ENCODE data around the gene PLCG2. TPM values are rescaled to one million over a fixed set of nuclear protein-coding genes. Genes with fewer than 3 reads are reported as not detected.

PLCG2 gene
- total RNA-seq, 1 experiment from 2014 or later: 6.0 TPM

DNA sequence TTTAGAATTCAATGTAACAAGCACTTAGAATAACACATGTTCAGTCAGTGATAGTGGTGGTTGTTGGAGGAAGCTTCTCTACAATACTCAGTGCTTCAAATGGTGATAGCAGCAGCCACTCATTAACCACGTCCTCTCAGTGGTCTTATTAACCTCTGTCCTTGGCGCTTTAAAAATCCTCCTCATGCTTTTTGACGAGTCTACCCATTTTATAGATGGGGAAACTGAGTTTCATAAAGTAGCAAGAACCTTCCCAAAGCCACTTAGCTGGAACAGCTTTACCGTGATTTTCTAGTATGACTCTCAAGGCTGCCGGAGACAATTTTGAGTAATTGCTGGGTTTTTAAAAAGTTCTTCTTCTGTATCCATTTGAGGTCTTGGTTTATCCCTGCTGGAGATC, 47.4 kb downstream of the PLCG2 start:
- Histone ChIP-seq H3K27ac (ENCODE audit: insufficient read length, low read depth, low read length) (no peak overlapping the region), H3K9ac (ENCODE audit: extremely low read depth, insufficient read length, low read length) (no peak overlapping the region), H2BK12ac (ENCODE audit: insufficient read length, low read depth, low read length) (no peak overlapping the region), H3K4me1 (ENCODE audit: insufficient read depth, low read length) (peaks cover 8% of the 10 kb centered on the region; the same call in 1 of the 2 replicates), H3K23ac (ENCODE audit: insufficient read length, low read depth, low read length) (no peak overlapping the region), H2BK15ac (ENCODE audit: low read depth, low read length) (no peak overlapping the region), H3K79me2 (ENCODE audit: insufficient read depth, low read length) (no peaks in the 10 kb centered on the region), H2BK20ac (ENCODE audit: low read depth, low read length, poor library complexity, severe bottlenecking) (no peak overlapping the region), H3K9me3 (ENCODE audit: control insufficient read depth, low read depth, low read length) (no peaks in the 10 kb centered on the region), H4K8ac (replicated peaks; ENCODE audit: insufficient read length, low read depth, low read length) (no peak overlapping the region), H3K79me1 (ENCODE audit: insufficient read depth, low read depth, low read length, poor library complexity, severe bottlenecking) (no peaks in the 10 kb centered on the region), H3T11ph (ENCODE audit: low read length) (no peak overlapping the region), H2BK120ac (ENCODE audit: low read depth, low read length, poor library complexity, severe bottlenecking) (no peak overlapping the region), H2AK5ac (ENCODE audit: insufficient read length, low read length) (no peak overlapping the region), H3K14ac (ENCODE audit: insufficient read depth, low read length) (no peak overlapping the region), H3K4me2 (ENCODE audit: insufficient read depth, insufficient read length, low read length) (no peak overlapping the region), H3K27me3 (ENCODE audit: insufficient read depth, low read length) (no peaks in the 10 kb centered on the region), H4K5ac (ENCODE audit: insufficient read length, low read depth, low read length) (no peak overlapping the region), H3K56ac (ENCODE audit: insufficient read length, low read depth, low read length) (no peak overlapping the region), H3K18ac (ENCODE audit: insufficient read length, low read depth, low read length) (no peak overlapping the region), H3K4ac (ENCODE audit: low read depth, low read length) (no peak overlapping the region), H2AFZ (ENCODE audit: low read length) (no peak overlapping the region), H3K23me2 (ENCODE audit: insufficient read length, low read depth, low read length, poor library complexity, severe bottlenecking) (no peaks in the 10 kb centered on the region), H4K91ac (ENCODE audit: insufficient read length, low read depth, low read length) (no peak overlapping the region), H4K20me1 (ENCODE audit: control insufficient read depth, insufficient read depth, insufficient read length) (no peaks in the 10 kb centered on the region), H2BK5ac (ENCODE audit: insufficient read length, low read length) (no peak overlapping the region)
- DNase-seq: no peak
- Mint-ChIP-seq H3K27me3 (ENCODE audit: low read depth) (no peaks in the 10 kb centered on the region; the same call in 1 of the 2 replicates), H3K4me3 (no peak overlapping the region), H3K9me3 (peaks cover 4 to 5% of the 10 kb centered on the region in 2 experiments; a peak in 2 of 5 replicates), H3K27ac (peak overlapping the region in 1 of 3 experiments; percentile 12; a peak in 1 of 7 replicates), H3K36me3 (ENCODE audit: insufficient read depth in 1 of 3, low read depth in 3 of 3) (peaks cover 0 to 6% (median 0%) of the 10 kb centered on the region in 3 experiments; a peak in 2 of 7 replicates), H3K4me1 (peaks cover 20 to 23% of the 10 kb centered on the region in 2 experiments)
- TF ChIP-seq, protein P1, sequence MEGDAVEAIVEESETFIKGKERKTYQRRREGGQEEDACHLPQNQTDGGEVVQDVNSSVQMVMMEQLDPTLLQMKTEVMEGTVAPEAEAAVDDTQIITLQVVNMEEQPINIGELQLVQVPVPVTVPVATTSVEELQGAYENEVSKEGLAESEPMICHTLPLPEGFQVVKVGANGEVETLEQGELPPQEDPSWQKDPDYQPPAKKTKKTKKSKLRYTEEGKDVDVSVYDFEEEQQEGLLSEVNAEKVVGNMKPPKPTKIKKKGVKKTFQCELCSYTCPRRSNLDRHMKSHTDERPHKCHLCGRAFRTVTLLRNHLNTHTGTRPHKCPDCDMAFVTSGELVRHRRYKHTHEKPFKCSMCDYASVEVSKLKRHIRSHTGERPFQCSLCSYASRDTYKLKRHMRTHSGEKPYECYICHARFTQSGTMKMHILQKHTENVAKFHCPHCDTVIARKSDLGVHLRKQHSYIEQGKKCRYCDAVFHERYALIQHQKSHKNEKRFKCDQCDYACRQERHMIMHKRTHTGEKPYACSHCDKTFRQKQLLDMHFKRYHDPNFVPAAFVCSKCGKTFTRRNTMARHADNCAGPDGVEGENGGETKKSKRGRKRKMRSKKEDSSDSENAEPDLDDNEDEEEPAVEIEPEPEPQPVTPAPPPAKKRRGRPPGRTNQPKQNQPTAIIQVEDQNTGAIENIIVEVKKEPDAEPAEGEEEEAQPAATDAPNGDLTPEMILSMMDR (conservative IDR thresholded peaks at IDR 0.05): no peak
- whole genome bisulfite sequencing (ENCODE audit: extremely low coverage, insufficient read length, low lambda C conversion rate): no CpG with 5 or more reads among the region's 5 CpGs
